ENCODE measurements around the gene BRAT1.
"Not testable (repeated sequence)": the region's sequence is repeated elsewhere in the genome, so short reads cannot be mapped to it uniquely, and the experiment has no call there.

Gene BRAT1

GRCh38 chr7:2535872-2536627 lies 19.3 kb downstream of the BRAT1 start:
- not testable (repeated sequence) for DNase-seq (ENCODE audit: low read depth)

GRCh38 chr7:2534214-2534613 lies 21.1 kb downstream of the BRAT1 start:
- DNase-seq (ENCODE audit: low read depth): not testable (repeated sequence)

GRCh38 chr7:2533566-2533965 lies 21.8 kb downstream of the BRAT1 start:
- not testable (repeated sequence) for DNase-seq (ENCODE audit: low read depth)

- DNase-seq (ENCODE audit: low read depth): not testable (repeated sequence)
Measured at GRCh38 chr7:2532816-2533215, 22.5 kb downstream of the BRAT1 start.

- not testable (repeated sequence) for DNase-seq (ENCODE audit: low read depth)
Measured at GRCh38 chr7:2532199-2532772, 23.0 kb downstream of the BRAT1 start.

GRCh38 chr7:2531796-2532110 lies 23.6 kb downstream of the BRAT1 start:
- DNase-seq (ENCODE audit: low read depth): not testable (repeated sequence)

- DNase-seq (ENCODE audit: low read depth): not testable (repeated sequence)
Measured at GRCh38 chr7:2530994-2531795, 24.1 kb downstream of the BRAT1 start.

GRCh38 chr7:2530071-2530987 lies 25.0 kb downstream of the BRAT1 start:
- peak; percentile 29 for DNase-seq (ENCODE audit: low read depth)

GRCh38 chr7:2529161-2530070 lies 25.9 kb downstream of the BRAT1 start:
- peak; percentile 72 for DNase-seq (ENCODE audit: low read depth)

- no peak for DNase-seq (ENCODE audit: low read depth)
Measured at GRCh38 chr7:2528481-2529095, 26.7 kb downstream of the BRAT1 start.

GRCh38 chr7:2527505-2528467 lies 27.5 kb downstream of the BRAT1 start:
- peak; percentile 82 for DNase-seq (ENCODE audit: low read depth)

- DNase-seq (ENCODE audit: low read depth): no peak
Measured at GRCh38 chr7:2526659-2527504, 28.4 kb downstream of the BRAT1 start.

- DNase-seq (ENCODE audit: low read depth): no peak
Measured at GRCh38 chr7:2525658-2526630, 29.4 kb downstream of the BRAT1 start.

- DNase-seq (ENCODE audit: low read depth): no peak
Measured at GRCh38 chr7:2524808-2525657, 30.3 kb downstream of the BRAT1 start.

- peak; percentile 84 for DNase-seq (ENCODE audit: low read depth)
Measured at GRCh38 chr7:2523941-2524807, 31.1 kb downstream of the BRAT1 start.

All from EH (cell line).